GM11168 (cell line): Measurements from ENCODE around the gene RERGL.
"Not testable (repeated sequence)": the region's sequence is repeated elsewhere in the genome, so short reads cannot be mapped to it uniquely, and the experiment has no call there.

Source experiments
- in situ Hi-C: fragments of 300-500 bp; cut with MboI; formaldehyde crosslinking; loops from one replicate; pipeline ENCODE4 v1.12.0; 2022; ENCODE audit warnings: low sequenced_read_pairs; ENCODE audit not compliant: unreplicated experiment

RERGL gene

GRCh38 chr12:18040060-18040742 is 49.8 kb downstream of the RERGL start:
- in situ Hi-C loops = not testable (repeated sequence)
